NCI-H146 (cell line): ENCODE results near the gene ZNF726.
"Not testable (repeated sequence)": the region's sequence is repeated elsewhere in the genome, so short reads cannot be mapped to it uniquely, and the experiment has no call there.

Source experiments
- DNase-seq: peaks from one replicate; lab custom pipeline; 2025; lab: John Stamatoyannopoulos, UW

Gene ZNF726

DNA sequence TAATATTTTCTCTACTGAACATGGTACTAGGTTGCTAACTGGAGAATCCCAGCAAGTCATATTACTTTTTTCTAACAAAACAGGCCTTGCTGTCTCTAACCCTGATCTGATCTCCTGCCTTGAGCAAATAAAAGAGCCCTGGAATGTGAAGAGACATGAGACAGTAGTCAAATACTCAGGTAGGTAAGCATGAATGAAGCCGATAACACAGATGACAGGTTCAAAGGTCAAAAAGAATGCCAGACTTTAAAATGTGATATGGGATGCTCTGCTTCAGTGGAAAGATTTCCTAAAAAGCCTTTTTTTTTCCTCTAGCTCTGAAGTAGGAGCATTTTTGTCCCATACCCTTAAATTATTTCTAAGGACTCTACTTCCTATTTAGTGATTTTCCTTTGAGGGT lies 28.7 kb downstream of the ZNF726 start:
- DNase-seq, result no peak

GRCh38 chr19:23946569-23946968 lies 31.9 kb downstream of the ZNF726 start:
- DNase-seq, result no peak

DNA sequence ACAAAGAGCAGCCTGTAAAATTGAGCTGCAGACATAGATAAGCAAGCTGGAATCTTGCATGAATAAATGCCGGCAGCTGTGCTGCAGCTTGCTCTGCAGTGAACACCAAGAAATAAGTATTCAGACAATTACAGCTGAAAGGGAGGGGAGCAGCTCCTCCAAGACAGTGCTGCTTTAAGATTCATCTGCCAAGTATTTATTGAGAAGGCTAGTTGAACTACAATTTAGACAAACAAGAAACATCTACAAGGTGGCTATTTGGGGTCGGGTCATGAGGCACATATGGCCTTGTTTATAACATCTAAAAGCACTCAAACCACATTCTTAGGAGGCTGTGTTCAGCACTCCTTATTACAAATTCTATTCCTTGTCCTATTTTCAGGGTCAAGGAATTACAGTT lies 34.9 kb downstream of the ZNF726 start:
- no peak for DNase-seq

DNA sequence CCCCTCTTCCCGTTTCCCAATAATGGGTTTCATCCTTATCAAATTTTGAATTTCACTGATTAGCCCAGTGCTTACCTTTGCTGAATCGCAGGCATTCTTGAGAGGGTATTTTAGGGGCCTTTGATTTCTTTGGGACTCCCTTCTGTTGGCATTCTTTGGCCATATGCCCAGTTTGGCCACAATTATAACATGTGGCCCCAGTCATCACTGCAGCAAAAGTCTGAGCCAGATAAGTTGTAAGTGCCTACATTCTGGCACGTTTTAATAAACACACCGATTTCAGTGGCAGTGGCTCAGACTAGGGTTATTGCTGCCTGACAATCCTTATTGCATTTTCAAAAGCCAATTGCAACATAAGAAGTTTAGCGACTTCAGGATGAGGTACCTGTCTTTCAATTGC lies 41.4 kb downstream of the ZNF726 start:
- no peak for DNase-seq

GRCh38 chr19:23957660-23958281 lies 43.1 kb downstream of the ZNF726 start:
- DNase-seq, result no peak

DNA sequence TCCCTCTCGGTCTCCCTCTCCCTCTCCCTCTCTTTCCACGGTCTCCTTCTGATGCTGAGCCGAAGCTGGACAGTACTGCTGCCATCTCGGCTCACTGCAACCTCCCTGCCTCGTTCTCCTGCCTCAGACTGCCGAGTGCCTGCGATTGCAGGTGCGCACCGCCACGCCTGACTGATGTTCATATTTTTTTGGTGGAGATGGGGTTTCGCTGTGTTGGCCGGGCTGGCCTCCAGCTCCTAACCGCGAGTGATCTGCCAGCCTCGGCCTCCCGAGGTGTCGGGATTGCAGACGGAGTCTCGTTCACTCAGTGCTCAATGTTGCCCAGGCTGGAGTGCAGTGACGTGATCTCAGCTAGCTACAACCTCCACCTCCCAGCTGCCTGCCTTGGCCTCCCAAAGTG lies 48.7 kb downstream of the ZNF726 start:
- DNase-seq, result not testable (repeated sequence)

DNA sequence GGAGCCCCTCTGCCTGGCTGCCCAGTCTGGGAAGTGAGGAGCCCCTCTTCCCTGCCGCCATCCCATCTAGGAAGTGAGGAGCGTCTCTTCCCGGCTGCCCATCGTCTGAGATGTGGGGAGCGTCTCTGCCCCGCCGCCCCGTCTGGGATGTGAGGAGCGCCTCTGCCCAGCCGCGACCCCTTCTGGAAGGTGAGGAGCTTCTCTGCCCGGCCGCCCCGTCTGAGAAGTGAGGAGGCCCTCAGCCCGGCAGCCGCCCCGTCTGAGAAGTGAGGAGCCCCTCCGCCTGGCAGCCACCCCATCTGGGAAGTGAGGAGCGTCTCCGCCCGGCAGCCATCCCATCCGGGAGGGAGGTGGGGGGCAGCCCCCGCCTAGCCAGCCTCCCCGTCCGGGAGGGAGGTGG lies 49.2 kb downstream of the ZNF726 start:
- not testable (repeated sequence) for DNase-seq

DNA sequence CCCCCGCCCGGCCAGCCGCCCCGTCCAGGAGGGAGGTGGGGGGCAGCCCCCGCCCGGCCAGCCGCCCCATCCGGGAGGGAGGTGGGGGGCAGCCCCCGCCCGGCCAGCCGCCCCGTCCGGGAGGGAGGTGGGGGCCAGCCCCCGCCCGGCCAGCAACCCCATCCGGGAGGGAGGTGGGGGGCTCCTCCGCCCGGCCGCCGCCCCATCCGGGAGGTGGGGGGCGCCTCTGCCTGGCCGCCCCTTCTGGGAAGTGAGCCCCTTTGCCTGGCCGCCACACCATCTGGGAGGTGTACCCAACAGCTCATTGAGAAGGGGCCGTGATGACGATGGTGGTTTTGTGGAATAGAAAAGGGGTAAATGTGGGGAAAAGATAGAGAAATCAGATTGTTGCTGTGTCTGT lies 49.6 kb downstream of the ZNF726 start:
- not testable (repeated sequence) for DNase-seq

- no peak for DNase-seq
Observed at GRCh38 chr19:23969630-23970029, 54.9 kb downstream of the ZNF726 start.

DNA sequence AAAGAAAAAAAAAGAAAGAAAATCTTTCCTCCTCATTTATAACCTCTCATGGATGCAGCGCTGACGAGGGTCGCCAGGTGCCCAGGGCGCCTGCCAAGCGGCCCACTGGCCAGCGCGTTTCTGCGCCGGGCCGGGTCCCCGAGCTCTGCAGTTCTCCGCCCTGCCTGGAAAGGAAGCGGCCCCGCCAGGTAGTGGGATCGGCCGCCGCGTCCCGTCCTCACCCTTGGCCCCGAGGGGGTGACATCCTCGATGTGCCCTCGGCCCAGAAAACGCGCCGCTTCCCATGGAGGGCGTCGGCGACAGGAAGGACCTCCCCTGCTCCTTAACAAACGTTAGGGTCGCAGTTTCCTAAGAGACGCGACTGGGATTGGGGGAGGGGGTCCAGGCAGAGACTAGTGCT lies 56.9 kb downstream of the ZNF726 start:
- peak; percentile 44 for DNase-seq

- peak; percentile 36 for DNase-seq
Observed at GRCh38 chr19:23972161-23972560, 57.5 kb downstream of the ZNF726 start.

DNA sequence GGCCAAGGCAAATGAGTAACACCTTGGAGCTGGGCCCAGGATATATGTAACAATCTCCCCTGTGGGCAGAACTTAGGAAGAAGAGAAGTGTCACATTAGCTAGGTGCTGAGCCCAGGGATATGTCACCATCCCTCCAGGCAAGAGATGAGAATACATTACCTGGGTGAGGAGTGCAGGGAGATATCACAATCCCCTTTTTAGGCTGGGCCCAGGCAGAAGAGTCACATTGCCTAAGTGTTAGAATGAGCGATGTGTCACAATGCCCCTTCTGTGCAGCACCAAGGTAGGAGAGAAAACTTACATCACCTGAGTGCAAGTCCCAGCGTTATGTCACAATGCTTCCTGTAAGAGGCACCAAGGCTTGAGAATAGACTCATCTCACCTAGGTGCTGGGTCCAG lies 60.3 kb downstream of the ZNF726 start:
- DNase-seq, result no peak

DNA sequence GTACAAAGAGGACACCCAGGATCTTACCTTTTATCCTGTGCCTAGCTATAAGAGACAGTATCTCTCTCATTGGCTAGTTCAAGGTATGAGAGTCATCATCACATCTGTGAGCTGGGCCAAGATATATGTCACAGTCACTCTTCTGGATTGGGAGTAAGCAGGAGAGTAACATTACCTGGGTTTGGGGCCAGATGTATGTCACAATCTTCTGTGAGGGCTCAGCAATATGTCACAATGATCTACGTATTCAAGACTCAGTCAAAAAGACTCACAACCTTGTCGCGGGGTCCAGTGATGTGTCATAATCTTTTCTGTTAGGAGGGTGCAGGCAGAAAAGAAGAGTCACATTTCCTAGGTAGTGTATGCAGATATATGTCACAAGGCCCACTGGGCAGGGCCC lies 61.9 kb downstream of the ZNF726 start:
- DNase-seq, result not testable (repeated sequence)

- DNase-seq, result not testable (repeated sequence)
Observed at GRCh38 chr19:23977256-23977655, 62.6 kb downstream of the ZNF726 start.

GRCh38 chr19:23978068-23978467 lies 63.4 kb downstream of the ZNF726 start:
- no peak for DNase-seq

DNA sequence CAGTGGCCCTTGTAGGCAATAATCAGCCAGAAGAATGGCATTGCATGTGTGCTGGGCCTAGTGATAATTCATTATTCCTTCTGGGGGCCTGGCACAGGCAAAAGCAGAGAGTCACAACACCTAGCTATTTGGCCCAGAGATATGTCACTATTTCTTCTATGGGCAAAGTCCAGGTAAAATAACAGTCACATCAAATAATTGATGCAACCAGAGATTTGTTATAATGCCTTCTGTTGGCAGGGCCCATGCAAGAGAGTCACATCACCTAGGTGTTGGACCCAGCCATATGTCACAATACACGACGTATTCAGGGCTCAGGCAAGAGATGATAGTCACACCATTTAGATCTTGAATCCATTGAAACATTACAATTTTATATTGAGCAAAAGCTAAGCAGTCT lies 66.1 kb downstream of the ZNF726 start:
- no peak for DNase-seq

- no peak for DNase-seq
Observed at GRCh38 chr19:23981863-23982262, 67.2 kb downstream of the ZNF726 start.

DNA sequence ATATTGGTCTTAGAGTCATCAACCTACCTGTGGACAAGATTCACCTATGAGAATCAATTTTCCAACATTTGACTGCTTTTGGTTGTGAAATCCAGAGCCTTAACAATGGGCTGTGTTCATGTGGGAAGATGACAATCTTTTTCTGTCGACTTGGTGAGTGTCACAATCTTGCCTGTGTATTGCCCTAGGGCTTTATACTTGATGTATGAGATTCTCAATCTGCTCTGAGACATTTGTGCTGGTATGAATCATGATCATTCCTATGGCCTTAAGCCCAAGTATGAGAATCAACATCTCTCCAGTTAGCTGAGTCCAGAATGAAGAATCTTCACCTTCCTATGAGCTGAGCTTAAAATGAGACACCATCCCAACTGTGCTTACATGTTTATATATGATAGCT lies 68.7 kb downstream of the ZNF726 start:
- no peak for DNase-seq
